Spleen (tissue), 11 donors: ENCODE data around the gene SLC5A6. TPM values are rescaled to one million over a fixed set of nuclear protein-coding genes. Genes with fewer than 3 reads are reported as not detected.
"Not testable (repeated sequence)": the region's sequence is repeated elsewhere in the genome, so short reads cannot be mapped to it uniquely, and the experiment has no call there.

Experiments used
- DNase-seq: peaks from one replicate; pipeline ENCODE4 v3.0.0-alpha.2; 2020
- H3K27ac ChIP-seq, 8 donors: fragments of 200-600 bp; sonication (generic) in 7 of 8; 1 replicate in 4 of 8; 2 replicates in 4 of 8; pipeline versions ENCODE4 v1.5.0 to v1.8.0; 2016 to 2021; ENCODE audit warnings: inconsistent platforms in 4 of 8, mild to moderate bottlenecking in 4 of 8, moderate library complexity in 1 of 8
- H3K27me3 ChIP-seq, 7 donors: fragments of 200-600 bp; sonication (generic) in 6 of 7; replicated peaks in 1 of 7; 1 replicate in 4 of 7; 2 replicates in 3 of 7; pipeline versions ENCODE4 v1.5.0 to v1.8.0; 2016 to 2021; ENCODE audit warnings: inconsistent platforms in 3 of 7, mild to moderate bottlenecking in 1 of 7
- H3K36me3 ChIP-seq, 6 donors: fragments of 200-600 bp; sonication (generic) in 5 of 6; 1 replicate in 4 of 6; 2 replicates in 2 of 6; pipeline versions ENCODE4 v1.5.0 to v1.8.0; 2016 to 2021; ENCODE audit warnings: inconsistent platforms in 2 of 6
- H3K4me1 ChIP-seq, 6 donors: fragments of 200-600 bp; sonication (generic) in 5 of 6; 1 replicate in 3 of 6; 2 replicates in 3 of 6; pipeline versions ENCODE4 v1.5.0 to v1.8.0; 2016 to 2021; ENCODE audit warnings: inconsistent platforms in 3 of 6
- H3K4me3 ChIP-seq, 8 donors: fragments of 200-600 bp; sonication (generic) in 7 of 8; 1 replicate in 4 of 8; 2 replicates in 4 of 8; pipeline versions ENCODE4 v1.5.0 to v1.8.0; 2016 to 2021; ENCODE audit warnings: inconsistent platforms in 4 of 8, mild to moderate bottlenecking in 4 of 8, moderate library complexity in 2 of 8
- H3K9me3 ChIP-seq, 8 donors: fragments of 200-600 bp; sonication (generic) in 7 of 8; 1 replicate in 4 of 8; 2 replicates in 4 of 8; pipeline versions ENCODE4 v1.5.0 to v1.8.0; 2016 to 2021; ENCODE audit warnings: inconsistent platforms in 4 of 8
- CTCF ChIP-seq, 11 experiments: fragments of 200-600 bp in 7 of 11; fragments of 450-650 bp in 4 of 11; sonication (generic) in 4 of 11; IDR thresholded peaks in 8 of 11; conservative IDR thresholded peaks in 3 of 11; 1 replicate in 7 of 11; 2 replicates in 4 of 11; pipeline versions ENCODE4 v1.4.0 to v1.8.0; 2016 to 2021; ENCODE audit warnings: antibody characterized with exemption in 11 of 11, inconsistent platforms in 4 of 11, mild to moderate bottlenecking in 1 of 11
- POLR2A ChIP-seq, 3 donors: fragments of 450-650 bp; IDR thresholded peaks; one replicate each; pipeline ENCODE4 v1.5.1; 2017; ENCODE audit warnings: antibody characterized with exemption in 3 of 3, mild to moderate bottlenecking in 1 of 3
- POLR2AphosphoS5 ChIP-seq, 3 donors: sonication (generic); formaldehyde crosslinking; IDR thresholded peaks; one replicate each; pipeline ENCODE4 v1.5.1; 2017; ENCODE audit warnings: antibody characterized with exemption in 3 of 3
- WGBS, 5 donors: extraction: QIAGEN DNeasy Blood & Tissue Kit in 3 of 5; methylation state at CpG; one replicate each; pipeline versions ENCODE4 v1.1.5 to v1.1.7; 2013 to 2018; 5-methylcytosine and 5-hydroxymethylcytosine counted together
- intact Hi-C: fragments of 100-400 bp; cut with DNase I; formaldehyde crosslinking; loops from one replicate; pipeline ENCODE4 v1.15.0; 2023; ENCODE audit warnings: low total_unique reads
- polyA plus RNA-seq, 3 donors: library from polyadenylated mRNA; stranded (reverse); fragments of 200-250 nt; gene quantifications; one replicate each; pipeline ENCODE4 v1.2.1, GENCODE V29; 2013
- total RNA-seq, 7 donors: library from RNA; depleted of rRNA in 3 of 7; stranded (reverse); fragments of >200 nt in 3 of 7; fragmentation: NEBNext Ultra II Directional in 4 of 7; extraction: Animal tissue kit (Norgen Biotek cat#: 25700) in 4 of 7; gene quantifications; one replicate each; pipeline versions ENCODE4 v1.1.0 to v1.2.1, GENCODE V29; 2016 to 2021
- donor health status: healthy with polysubstance abuse.
- donor health status: DM: no; HTN: no; CAD: no; lungs with moderate emphysema.
- donor health status: DM: no; HTN: no; CAD: no.
- donor health status: Bipolar disorder and iron deficiency.
- donor health status: healthy.
- donor health status: DM: no; HTN: no; CAD: no.
- donor health status: DM: yes; HTN: yes; CAD: no.

Gene SLC5A6
- total and polyA plus RNA-seq, 10 donors, result 11.9 to 33.3 (median 22.7) TPM

GRCh38 chr2:27177441-27178351 lies 34.4 kb downstream of the SLC5A6 start:
- 79 to 86% (median 82%) methylated on average over 15 of the region's 15 CpGs for WGBS, 5 donors
- Histone ChIP-seq H3K36me3 (no peaks in the 10 kb centered on the region), H3K4me3 (no peak overlapping the region), H3K27me3 (peaks cover 0 to 47% (median 9%) of the 10 kb centered on the region in 7 donors), H3K9me3 (no peaks in the 10 kb centered on the region), H3K27ac (no peak overlapping the region), H3K4me1 (peaks cover 0 to 3% (median 0%) of the 10 kb centered on the region in 6 donors)
- TF ChIP-seq CTCF (IDR thresholded peaks at IDR 0.05 in 8 of 11, conservative IDR thresholded peaks at IDR 0.05 in 3 of 11), result no peak
- TF ChIP-seq POLR2A (IDR thresholded peaks at IDR 0.05), result no peak
- DNase-seq, result no peak
- intact Hi-C loops, result no loop called here

GRCh38 chr2:27175781-27176180 lies 36.3 kb downstream of the SLC5A6 start:
- DNase-seq, H3K36me3 ChIP-seq, H3K4me3 ChIP-seq, intact Hi-C loops, H3K27ac ChIP-seq, H3K9me3 ChIP-seq, H3K4me1 ChIP-seq: not testable (repeated sequence)
- H3K27me3 ChIP-seq, result peaks cover 0 to 38% (median 9%) of the 10 kb centered on the region in 7 donors
- 80 to 94% (median 87%) methylated on average over 4 of the region's 4 CpGs for WGBS, 5 donors

GRCh38 chr2:27175330-27175729 lies 36.7 kb downstream of the SLC5A6 start:
- Histone ChIP-seq H3K4me1 (peaks cover 0 to 8% (median under 1%) of the 10 kb centered on the region in 6 donors), H3K27me3 (peaks cover 0 to 38% (median 9%) of the 10 kb centered on the region in 7 donors), H3K27ac (no peak overlapping the region), H3K4me3 (no peak overlapping the region), H3K9me3 (no peaks in the 10 kb centered on the region), H3K36me3 (no peaks in the 10 kb centered on the region)
- DNase-seq, result no peak
- no peak for TF ChIP-seq POLR2A (IDR thresholded peaks at IDR 0.05)
- WGBS, 5 donors, result 67 to 73% (median 69%) methylated on average over 8 of the region's 8 CpGs
- intact Hi-C loops, result no loop called here

- Histone ChIP-seq H3K27me3 (peaks cover 0 to 39% (median 3%) of the 10 kb centered on the region in 7 donors), H3K4me3 (no peak overlapping the region), H3K36me3 (no peaks in the 10 kb centered on the region), H3K27ac (no peak overlapping the region), H3K9me3 (no peaks in the 10 kb centered on the region), H3K4me1 (peaks cover 0 to 12% (median 7%) of the 10 kb centered on the region in 6 donors)
- no peak for DNase-seq
- 67 to 85% (median 78%) methylated on average over 6 of the region's 6 CpGs for WGBS, 5 donors
- intact Hi-C loops, result no loop called here
- TF ChIP-seq POLR2AphosphoS5 (IDR thresholded peaks at IDR 0.05), result no peak
- TF ChIP-seq POLR2A (IDR thresholded peaks at IDR 0.05), result no peak
- TF ChIP-seq CTCF (IDR thresholded peaks at IDR 0.05 in 8 of 11, conservative IDR thresholded peaks at IDR 0.05 in 3 of 11), result no peak
Measured at GRCh38 chr2:27174638-27175037, 37.4 kb downstream of the SLC5A6 start.

- Histone ChIP-seq H3K27me3 (peaks cover 0 to 13% (median 0%) of the 10 kb centered on the region in 7 donors), H3K27ac (no peak overlapping the region), H3K4me1 (peaks cover 0 to 17% (median 9%) of the 10 kb centered on the region in 6 donors), H3K9me3 (no peaks in the 10 kb centered on the region), H3K4me3 (no peak overlapping the region), H3K36me3 (no peaks in the 10 kb centered on the region)
- no peak for TF ChIP-seq POLR2A (IDR thresholded peaks at IDR 0.05)
- no peak for TF ChIP-seq CTCF (IDR thresholded peaks at IDR 0.05 in 8 of 11, conservative IDR thresholded peaks at IDR 0.05 in 3 of 11)
- no peak for TF ChIP-seq POLR2AphosphoS5 (IDR thresholded peaks at IDR 0.05)
- 78 to 89% (median 81%) methylated on average over 8 of the region's 8 CpGs for WGBS, 5 donors
- intact Hi-C loops, result no loop called here
- no peak for DNase-seq
Measured at GRCh38 chr2:27171351-27171848, 40.7 kb downstream of the SLC5A6 start.
